Astrocyte (in vitro differentiated cells and primary cell): Measurements from ENCODE around the gene OGFOD3.

Experiments used
- CTCF ChIP-seq: IDR thresholded peaks from 2 replicates; pipeline ENCODE4 v1.5.1; 2011; ENCODE audit warnings: low read depth, mild to moderate bottlenecking, inconsistent platforms, low read length, moderate library complexity; ENCODE audit not compliant: insufficient read depth
- EZH2 ChIP-seq: IDR thresholded peaks from 2 replicates; pipeline ENCODE4 v1.6.1; 2012; ENCODE audit warnings: mild to moderate bottlenecking, low read length, inconsistent platforms; ENCODE audit not compliant: insufficient read depth

- peak; percentile 66 for TF ChIP-seq CTCF
- no peak for TF ChIP-seq EZH2
Measured at GRCh38 chr17:82424001-82424862, 5.8 kb upstream of the OGFOD3 start.
